ENCODE data around the gene KIAA1671.

KIAA1671 gene

DNA sequence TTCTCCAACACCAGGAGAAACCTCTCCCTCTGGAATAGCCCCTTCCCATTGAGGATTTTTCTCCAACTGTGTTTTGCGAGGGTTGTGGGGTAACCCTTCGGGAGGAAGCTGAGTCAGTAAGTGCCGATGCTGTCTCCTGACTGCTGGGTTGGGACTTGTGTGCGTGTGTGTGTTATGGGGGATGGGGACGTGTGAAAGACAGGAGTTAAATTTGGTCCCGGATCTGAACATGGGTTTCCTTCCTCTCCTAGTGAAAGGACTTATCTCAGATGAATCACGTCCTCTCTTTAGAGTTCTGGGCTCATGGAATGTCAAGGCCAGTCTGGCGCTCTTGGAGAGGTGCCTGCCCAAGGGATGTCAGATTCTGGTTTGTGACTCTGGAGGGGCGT, 33.3 kb downstream of the KIAA1671 start:
- no peak for TF ChIP-seq POLR2AphosphoS5 (IDR thresholded peaks at IDR 0.05; ENCODE audit: low read depth, low read length)
- TF ChIP-seq SPI1 (IDR thresholded peaks at IDR 0.05; ENCODE audit: low read depth, low read length), result no peak
- TF ChIP-seq POU2F2 (IDR thresholded peaks at IDR 0.05; ENCODE audit: low read depth, low read length), result no peak
- TF ChIP-seq TAF1 (IDR thresholded peaks at IDR 0.05; ENCODE audit: low read depth, low read length), result no peak
- TF ChIP-seq PAX5 (IDR thresholded peaks at IDR 0.05; ENCODE audit: insufficient read depth, low read length, severe bottlenecking), result no peak
- TF ChIP-seq POLR2A (IDR thresholded peaks at IDR 0.05; ENCODE audit: low read depth, low read length), result no peak
- DNase-seq (ENCODE audit: insufficient read length, low spot score) (no peak), FAIRE-seq (no peak)

DNA sequence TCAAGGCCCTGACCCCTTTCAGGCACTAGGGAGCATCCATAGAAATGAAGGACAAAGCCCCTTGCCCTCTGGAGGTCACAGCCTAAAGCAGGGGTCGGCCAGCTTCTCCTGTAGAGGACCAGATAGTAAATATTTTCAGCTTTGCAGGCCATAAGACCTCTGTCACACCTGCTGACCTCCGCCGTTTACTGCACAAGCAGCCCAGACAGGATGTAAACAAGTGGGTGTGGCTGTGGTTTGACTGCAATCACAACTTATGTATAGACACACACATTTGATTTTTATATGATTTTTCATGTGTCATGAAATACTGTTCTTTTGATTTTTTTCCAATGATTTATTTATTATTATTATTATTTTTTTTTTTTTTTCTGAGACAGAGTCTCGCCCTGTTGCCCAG, 34.3 kb downstream of the KIAA1671 start:
- no peak for FAIRE-seq
- TF ChIP-seq POLR2AphosphoS5 (IDR thresholded peaks at IDR 0.05; ENCODE audit: low read depth, low read length), result no peak
- TF ChIP-seq POLR2A (IDR thresholded peaks at IDR 0.05; ENCODE audit: low read depth, low read length), result no peak
- TF ChIP-seq TAF1 (IDR thresholded peaks at IDR 0.05; ENCODE audit: low read depth, low read length), result no peak
- TF ChIP-seq PAX5 (IDR thresholded peaks at IDR 0.05; ENCODE audit: insufficient read depth, low read length, severe bottlenecking), result no peak
- TF ChIP-seq SPI1 (IDR thresholded peaks at IDR 0.05; ENCODE audit: low read depth, low read length), result no peak
- TF ChIP-seq POU2F2 (IDR thresholded peaks at IDR 0.05; ENCODE audit: low read depth, low read length), result no peak
- no peak for DNase-seq (ENCODE audit: insufficient read length, low spot score)

DNA sequence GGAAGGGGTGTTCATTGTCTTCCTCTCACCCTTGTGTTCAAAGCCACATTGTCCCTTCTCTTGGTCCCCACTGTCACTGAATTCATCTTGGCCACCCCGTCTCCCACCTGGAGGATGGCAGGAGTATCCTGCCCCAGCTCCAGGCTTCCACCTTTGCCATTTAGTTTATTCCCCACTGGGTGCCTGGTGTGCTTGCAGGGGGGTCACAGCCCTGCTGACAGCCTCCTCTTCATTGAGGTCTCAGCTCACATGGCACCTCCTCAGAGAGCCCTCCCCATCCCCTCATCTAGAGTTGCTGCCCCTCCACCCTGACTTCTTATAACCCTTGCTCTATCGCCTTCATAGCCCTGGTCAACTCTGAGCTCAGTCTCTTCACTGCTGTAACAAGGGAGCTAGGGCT, 36.6 kb downstream of the KIAA1671 start:
- FAIRE-seq (no peak), DNase-seq (ENCODE audit: insufficient read length, low spot score) (no peak)
- TF ChIP-seq TAF1 (IDR thresholded peaks at IDR 0.05; ENCODE audit: low read depth, low read length), result no peak
- TF ChIP-seq POLR2AphosphoS5 (IDR thresholded peaks at IDR 0.05; ENCODE audit: low read depth, low read length), result no peak
- TF ChIP-seq POU2F2 (IDR thresholded peaks at IDR 0.05; ENCODE audit: low read depth, low read length), result no peak
- no peak for TF ChIP-seq SPI1 (IDR thresholded peaks at IDR 0.05; ENCODE audit: low read depth, low read length)
- TF ChIP-seq POLR2A (IDR thresholded peaks at IDR 0.05; ENCODE audit: low read depth, low read length), result no peak
- no peak for TF ChIP-seq PAX5 (IDR thresholded peaks at IDR 0.05; ENCODE audit: insufficient read depth, low read length, severe bottlenecking)

DNA sequence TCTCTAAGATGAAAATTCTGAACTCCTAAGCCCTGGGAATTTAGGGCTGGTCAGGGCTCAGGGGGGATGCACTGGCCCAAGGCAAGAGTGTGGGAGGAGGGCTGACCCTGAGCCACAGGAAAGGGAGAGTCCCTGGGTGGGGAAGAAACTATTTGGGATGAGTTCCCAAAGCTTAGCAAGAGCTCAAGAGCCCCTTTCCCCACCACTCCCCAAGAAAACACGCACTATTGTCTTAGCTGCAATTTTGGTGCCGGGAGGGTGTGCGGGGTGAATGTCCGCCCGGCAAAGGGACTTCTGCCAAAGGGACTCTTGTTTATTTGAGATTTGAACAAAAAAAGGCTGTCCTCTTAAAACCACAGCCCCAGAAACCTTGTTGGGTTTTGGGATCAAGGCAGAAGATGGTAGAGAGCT, 37.0 kb downstream of the KIAA1671 start:
- DNase-seq (ENCODE audit: insufficient read length, low spot score) (no peak), FAIRE-seq (no peak)
- no peak for TF ChIP-seq SPI1 (IDR thresholded peaks at IDR 0.05; ENCODE audit: low read depth, low read length)
- TF ChIP-seq PAX5 (IDR thresholded peaks at IDR 0.05; ENCODE audit: insufficient read depth, low read length, severe bottlenecking), result no peak
- no peak for TF ChIP-seq POU2F2 (IDR thresholded peaks at IDR 0.05; ENCODE audit: low read depth, low read length)
- no peak for TF ChIP-seq TAF1 (IDR thresholded peaks at IDR 0.05; ENCODE audit: low read depth, low read length)
- no peak for TF ChIP-seq POLR2AphosphoS5 (IDR thresholded peaks at IDR 0.05; ENCODE audit: low read depth, low read length)
- TF ChIP-seq POLR2A (IDR thresholded peaks at IDR 0.05; ENCODE audit: low read depth, low read length), result no peak

DNA sequence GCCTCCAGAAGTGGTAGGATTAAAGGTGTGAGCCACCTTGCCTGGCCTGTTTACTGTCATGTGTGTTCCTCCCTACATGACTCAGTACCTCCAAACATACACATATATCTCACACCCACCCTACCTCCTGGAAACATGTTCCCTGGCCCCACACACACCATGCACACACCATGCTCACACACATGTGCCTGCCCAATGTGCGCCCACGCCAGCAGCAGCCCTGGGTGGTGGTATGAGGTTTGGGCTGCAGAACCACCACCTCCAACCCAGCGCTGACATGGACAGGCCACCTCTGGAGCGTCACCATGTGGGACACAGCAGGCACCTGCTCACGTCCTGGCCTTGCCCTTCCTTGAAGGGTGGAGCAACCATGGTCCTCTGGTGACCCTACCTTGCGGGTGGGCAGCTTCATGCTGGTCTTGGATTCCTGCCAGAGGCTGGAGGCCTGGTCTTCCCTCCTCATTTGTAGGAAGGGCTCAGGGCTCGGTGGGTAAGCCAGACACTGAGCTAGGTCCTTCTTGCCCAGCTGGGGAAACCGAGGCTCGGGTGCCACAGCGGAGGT, 37.9 kb downstream of the KIAA1671 start:
- TF ChIP-seq POLR2A (IDR thresholded peaks at IDR 0.05; ENCODE audit: low read depth, low read length) (no peak), POLR2AphosphoS5 (IDR thresholded peaks at IDR 0.05; ENCODE audit: low read depth, low read length) (no peak), PAX5 (IDR thresholded peaks at IDR 0.05; ENCODE audit: insufficient read depth, low read length, severe bottlenecking) (no peak), SPI1 (IDR thresholded peaks at IDR 0.05; ENCODE audit: low read depth, low read length) (no peak), POU2F2 (IDR thresholded peaks at IDR 0.05; ENCODE audit: low read depth, low read length) (no peak), TAF1 (IDR thresholded peaks at IDR 0.05; ENCODE audit: low read depth, low read length) (no peak)
- no peak for DNase-seq (ENCODE audit: insufficient read length, low spot score)
- FAIRE-seq, result no peak

DNA sequence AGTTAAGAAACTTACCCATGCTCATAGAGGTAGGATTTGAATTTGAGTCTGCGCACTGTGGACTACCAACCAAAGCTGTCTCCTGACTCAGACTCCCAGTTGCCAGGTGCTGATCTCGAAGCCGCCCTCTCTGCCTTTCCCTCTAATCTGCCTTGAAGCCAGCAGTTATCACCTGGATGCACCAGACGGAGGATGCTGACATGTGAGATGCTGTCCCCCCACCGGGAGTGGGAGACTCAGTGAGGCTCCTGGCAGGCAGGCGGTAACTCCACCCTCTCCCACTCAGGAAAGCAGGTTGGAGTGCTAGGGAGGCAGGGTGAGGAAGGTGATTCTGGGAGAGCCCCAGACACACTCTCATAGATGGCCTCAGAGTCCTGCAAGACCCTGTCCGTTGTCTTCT, 40.4 kb downstream of the KIAA1671 start:
- no peak for DNase-seq (ENCODE audit: insufficient read length, low spot score)
- no peak for FAIRE-seq
- no peak for TF ChIP-seq SPI1 (IDR thresholded peaks at IDR 0.05; ENCODE audit: low read depth, low read length)
- TF ChIP-seq TAF1 (IDR thresholded peaks at IDR 0.05; ENCODE audit: low read depth, low read length), result no peak
- TF ChIP-seq POLR2A (IDR thresholded peaks at IDR 0.05; ENCODE audit: low read depth, low read length), result no peak
- TF ChIP-seq POLR2AphosphoS5 (IDR thresholded peaks at IDR 0.05; ENCODE audit: low read depth, low read length), result no peak
- no peak for TF ChIP-seq PAX5 (IDR thresholded peaks at IDR 0.05; ENCODE audit: insufficient read depth, low read length, severe bottlenecking)

DNA sequence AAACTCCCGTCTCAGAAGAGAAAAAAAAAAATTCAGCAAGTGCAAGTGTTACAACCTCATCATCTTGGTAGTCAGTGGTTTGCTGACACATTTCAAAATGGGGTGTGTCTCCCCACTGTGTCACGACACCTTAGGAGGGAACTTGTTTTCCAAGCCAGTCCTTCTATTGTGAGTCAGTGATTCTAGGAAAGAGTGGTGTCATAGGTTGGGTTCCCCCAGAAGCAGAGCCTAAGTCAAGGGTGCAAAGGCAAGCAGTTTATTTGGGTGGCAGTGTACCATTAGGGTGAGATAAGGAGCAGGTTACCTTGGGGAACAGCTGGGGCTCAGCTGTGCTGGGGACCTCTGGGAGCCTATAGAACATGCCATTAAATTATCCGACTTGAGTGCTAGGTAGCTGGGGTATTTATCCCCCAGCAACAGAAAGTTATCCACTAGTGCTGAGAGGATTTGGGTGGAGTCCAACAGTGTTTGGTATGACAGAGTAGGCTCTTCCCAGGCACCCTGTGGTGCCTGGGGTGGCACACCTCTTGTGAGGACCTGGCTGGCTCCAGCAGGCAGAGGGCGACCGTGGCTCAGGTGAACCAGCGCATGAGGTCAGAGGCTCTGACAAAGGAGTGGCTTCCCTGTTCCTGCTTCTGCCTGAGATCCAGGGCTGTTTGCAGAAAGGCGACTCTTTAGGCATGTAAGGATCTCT, 41.7 kb downstream of the KIAA1671 start:
- DNase-seq (ENCODE audit: insufficient read length, low spot score) (no peak), FAIRE-seq (no peak)
- TF ChIP-seq POLR2A (IDR thresholded peaks at IDR 0.05; ENCODE audit: low read depth, low read length) (no peak), PAX5 (IDR thresholded peaks at IDR 0.05; ENCODE audit: insufficient read depth, low read length, severe bottlenecking) (no peak), SPI1 (IDR thresholded peaks at IDR 0.05; ENCODE audit: low read depth, low read length) (no peak), POU2F2 (IDR thresholded peaks at IDR 0.05; ENCODE audit: low read depth, low read length) (no peak), TAF1 (IDR thresholded peaks at IDR 0.05; ENCODE audit: low read depth, low read length) (no peak), POLR2AphosphoS5 (IDR thresholded peaks at IDR 0.05; ENCODE audit: low read depth, low read length) (no peak)

DNA sequence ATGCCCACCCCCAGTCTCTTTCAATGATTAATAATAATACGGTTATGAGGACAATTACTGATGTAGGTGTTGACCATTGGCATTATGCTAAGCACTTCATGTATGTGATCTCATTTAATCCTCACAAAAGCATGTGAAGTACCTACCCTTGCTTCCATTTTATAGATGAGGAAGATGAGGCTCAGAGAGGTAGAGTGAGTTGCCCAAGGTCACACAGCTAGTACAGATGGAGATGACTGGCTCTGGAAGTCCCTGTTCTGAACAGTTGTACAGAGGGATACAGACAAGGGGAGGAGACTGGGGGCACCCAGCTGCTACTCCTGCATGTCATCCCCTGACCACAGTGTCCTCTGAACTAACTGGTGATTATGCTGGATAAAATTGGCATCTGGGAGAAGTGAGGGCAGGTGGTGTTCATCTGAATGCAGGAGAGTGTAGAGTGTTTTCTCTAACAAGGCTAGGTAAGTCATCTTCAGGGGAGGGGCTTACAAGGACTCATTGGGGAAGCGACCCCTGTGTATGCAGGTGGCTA, 43.2 kb downstream of the KIAA1671 start:
- no peak for DNase-seq (ENCODE audit: insufficient read length, low spot score)
- no peak for TF ChIP-seq POLR2A (IDR thresholded peaks at IDR 0.05; ENCODE audit: low read depth, low read length)
- TF ChIP-seq POLR2AphosphoS5 (IDR thresholded peaks at IDR 0.05; ENCODE audit: low read depth, low read length), result no peak
- no peak for TF ChIP-seq SPI1 (IDR thresholded peaks at IDR 0.05; ENCODE audit: low read depth, low read length)
- no peak for TF ChIP-seq POU2F2 (IDR thresholded peaks at IDR 0.05; ENCODE audit: low read depth, low read length)
- TF ChIP-seq TAF1 (IDR thresholded peaks at IDR 0.05; ENCODE audit: low read depth, low read length), result no peak
- TF ChIP-seq PAX5 (IDR thresholded peaks at IDR 0.05; ENCODE audit: insufficient read depth, low read length, severe bottlenecking), result no peak
- FAIRE-seq, result no peak

DNA sequence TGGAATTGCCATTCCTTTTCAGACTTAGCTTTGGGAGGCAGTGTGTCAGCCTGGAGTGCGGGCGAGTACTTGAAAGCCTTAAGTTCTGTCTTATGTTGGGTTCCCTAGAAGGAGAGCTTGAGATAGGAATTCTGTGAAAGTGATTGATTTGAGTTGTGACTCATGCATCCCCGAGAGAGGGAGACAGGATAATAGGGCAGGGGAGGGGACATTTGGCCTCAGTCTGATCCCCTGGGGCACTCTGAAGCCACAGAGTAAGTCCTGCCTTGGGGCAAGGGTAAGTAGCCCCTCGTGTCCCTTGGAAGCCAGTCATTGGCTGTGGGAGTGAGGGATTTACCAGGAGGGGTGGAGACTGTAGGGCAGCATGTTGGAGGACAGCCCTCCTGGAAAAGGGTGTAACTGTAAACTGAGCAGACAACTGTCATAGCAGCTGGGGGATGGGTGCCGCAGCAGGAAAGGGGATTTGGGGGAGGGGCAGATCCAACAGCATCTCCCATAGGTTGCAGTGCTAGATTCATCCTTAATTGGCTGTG, 44.0 kb downstream of the KIAA1671 start:
- FAIRE-seq (no peak), DNase-seq (ENCODE audit: insufficient read length, low spot score) (no peak)
- TF ChIP-seq TAF1 (IDR thresholded peaks at IDR 0.05; ENCODE audit: low read depth, low read length) (no peak), POLR2AphosphoS5 (IDR thresholded peaks at IDR 0.05; ENCODE audit: low read depth, low read length) (no peak), POU2F2 (IDR thresholded peaks at IDR 0.05; ENCODE audit: low read depth, low read length) (no peak), POLR2A (IDR thresholded peaks at IDR 0.05; ENCODE audit: low read depth, low read length) (no peak), SPI1 (IDR thresholded peaks at IDR 0.05; ENCODE audit: low read depth, low read length) (no peak), PAX5 (IDR thresholded peaks at IDR 0.05; ENCODE audit: insufficient read depth, low read length, severe bottlenecking) (no peak)

All from GM12891 (cell line).